GM18517 (cell line): ENCODE data around the gene ING4.

ENCODE experiments used
- ATAC-seq: cut with Tn5 transposase; IDR thresholded peaks from one replicate; pipeline ENCODE4 v1.9.1; 2021; ENCODE audit warnings: mild to moderate bottlenecking, moderate library complexity; ENCODE audit not compliant: unreplicated experiment

The ING4 gene

DNA sequence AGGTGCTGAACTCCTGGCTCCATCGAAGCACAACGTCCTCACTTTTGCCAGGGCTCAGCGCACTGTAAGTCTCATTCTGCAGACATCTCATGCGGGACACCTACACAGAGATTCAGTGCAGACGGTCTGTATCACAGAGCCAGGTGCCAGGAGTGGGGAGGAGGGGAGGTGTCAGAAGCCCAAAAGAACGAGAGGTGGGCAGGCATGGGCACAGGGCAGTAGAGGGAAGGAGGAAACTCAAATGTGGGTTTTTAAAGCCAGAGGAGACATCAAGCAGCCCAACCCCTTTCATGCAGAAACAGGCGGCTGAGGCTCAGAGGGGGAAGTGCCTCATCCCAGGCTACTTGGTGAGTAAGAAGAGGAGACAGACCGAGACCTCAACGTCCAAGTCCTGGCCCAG is 24.6 kb downstream of the ING4 start:
- no peak for ATAC-seq

GRCh38 chr12:6635856-6636531 is 26.9 kb downstream of the ING4 start, which contains the start of gene LPAR5:
Gene LPAR5 (minus strand): TSS chr12:6635959. CDS start chr12:6621248, 14,711 bp downstream.
- ATAC-seq: no peak

DNA sequence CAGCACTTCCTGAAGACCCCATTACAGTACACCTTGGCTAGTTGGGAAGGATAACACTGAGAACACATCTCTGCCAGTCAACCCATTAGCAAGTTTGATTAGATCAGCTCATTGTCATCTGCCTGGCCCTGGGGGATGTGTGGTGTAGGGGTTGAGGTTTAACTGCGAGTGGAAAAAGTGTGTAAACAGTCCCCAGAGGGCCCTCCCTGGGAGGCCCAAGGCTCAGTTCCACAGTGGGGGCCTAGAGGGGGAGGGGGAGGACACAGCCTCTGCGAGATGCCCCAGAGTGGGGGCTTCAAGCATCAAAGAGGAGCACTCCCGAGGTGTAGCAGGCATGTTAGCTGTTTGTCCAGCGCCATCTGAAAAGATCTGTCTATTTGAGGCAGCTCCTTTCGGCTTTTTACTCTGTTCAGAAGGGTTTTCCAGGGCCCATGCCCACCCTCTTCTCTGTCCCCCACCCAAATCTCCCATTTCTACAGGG is 27.5 kb downstream of the ING4 start:
- ATAC-seq: peak; percentile 44

DNA sequence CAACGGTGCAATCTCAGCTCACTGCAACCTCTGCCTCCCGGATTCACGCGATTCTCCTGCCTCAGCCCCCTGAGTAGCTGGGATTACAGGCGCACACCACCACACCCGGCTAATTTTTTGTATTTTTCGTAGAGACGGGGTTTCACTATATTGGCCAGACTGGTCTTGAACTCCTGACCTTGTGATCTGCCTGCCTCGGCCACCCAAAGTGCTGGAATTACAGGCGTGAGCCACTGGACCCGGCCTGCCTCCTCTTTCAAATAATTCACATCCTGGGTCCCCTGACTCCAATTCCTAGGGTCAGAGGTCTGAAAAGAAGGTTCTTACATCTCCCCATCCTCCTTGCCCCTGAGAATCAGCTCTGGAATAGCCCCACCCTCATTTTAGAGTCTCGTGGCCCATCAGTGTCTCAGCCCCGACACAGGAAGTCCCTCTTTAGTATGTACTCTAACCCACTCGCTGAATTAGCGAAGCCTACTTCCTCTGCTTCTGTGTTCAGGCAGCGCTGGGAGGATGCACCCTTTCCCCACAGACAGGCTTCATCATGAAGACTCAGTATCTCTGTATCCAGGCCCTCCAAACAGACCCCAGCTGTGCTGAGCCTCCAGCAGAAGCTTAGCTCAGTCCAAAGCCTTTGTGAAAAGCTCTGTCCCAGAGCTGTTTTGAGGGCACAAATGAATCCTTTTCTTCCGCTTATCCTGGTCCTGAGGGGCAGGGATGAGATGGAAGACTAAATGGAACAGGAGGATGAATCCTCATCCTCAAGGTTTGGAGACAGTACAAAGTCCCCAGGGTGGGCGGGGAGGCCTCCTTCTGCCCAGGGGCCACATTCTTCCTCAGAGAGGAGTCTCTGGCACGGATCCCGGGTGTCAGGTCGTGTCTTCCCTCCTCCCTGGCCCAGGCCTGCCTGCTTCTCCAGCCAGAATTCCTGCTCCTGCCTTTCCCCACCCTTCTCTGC is 30.6 kb downstream of the ING4 start:
- no peak for ATAC-seq

GRCh38 chr12:6631549-6631961 is 31.4 kb downstream of the ING4 start:
- no peak for ATAC-seq

DNA sequence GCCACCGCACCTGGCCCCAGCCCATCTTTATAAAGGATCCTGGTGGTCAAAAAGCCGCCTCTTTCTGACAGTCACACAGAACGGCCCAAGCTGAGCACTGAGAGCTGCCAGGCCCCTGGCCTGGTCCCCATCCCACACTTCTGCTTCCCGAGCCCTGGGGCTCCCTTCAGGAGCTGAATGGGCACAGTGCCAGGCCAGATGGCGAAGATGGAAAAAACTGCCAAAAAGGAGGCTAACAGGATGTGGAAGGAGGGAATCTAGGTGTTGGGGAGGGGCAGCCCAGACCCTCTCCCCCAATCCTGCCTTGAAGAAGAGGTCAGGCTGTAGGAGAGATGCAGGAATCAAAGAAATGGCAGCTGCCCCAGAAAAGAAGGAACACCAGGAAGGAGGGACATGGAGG is 32.2 kb downstream of the ING4 start:
- no peak for ATAC-seq

DNA sequence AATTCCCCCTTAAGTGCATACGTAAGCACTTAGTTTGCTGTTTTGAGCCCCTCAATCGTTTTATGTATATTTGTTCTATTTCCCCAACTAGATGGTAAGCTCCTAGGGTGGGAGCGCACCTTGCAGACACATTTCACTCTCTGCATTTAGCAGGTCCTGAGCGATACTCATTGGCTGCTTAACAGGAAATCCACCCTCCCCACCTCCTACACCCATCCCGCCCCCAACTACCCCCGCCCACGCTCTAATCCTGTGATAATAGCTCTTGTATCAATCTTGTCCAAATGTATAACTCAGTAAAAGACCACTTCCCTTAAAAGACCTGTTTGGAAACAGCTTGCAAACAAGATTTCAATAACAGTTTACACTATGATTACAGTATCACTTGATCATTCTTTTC is 35.3 kb downstream of the ING4 start:
- no peak for ATAC-seq

- ATAC-seq: no peak
These were observed 36.1 kb downstream of the ING4 start for GRCh38 chr12:6626654-6627283.

- no peak for ATAC-seq
These were observed 42.0 kb downstream of the ING4 start for GRCh38 chr12:6620885-6621274.

GRCh38 chr12:6620137-6620884 is 42.6 kb downstream of the ING4 start:
- no peak for ATAC-seq

GRCh38 chr12:6618483-6619225 is 44.3 kb downstream of the ING4 start:
- no peak for ATAC-seq

DNA sequence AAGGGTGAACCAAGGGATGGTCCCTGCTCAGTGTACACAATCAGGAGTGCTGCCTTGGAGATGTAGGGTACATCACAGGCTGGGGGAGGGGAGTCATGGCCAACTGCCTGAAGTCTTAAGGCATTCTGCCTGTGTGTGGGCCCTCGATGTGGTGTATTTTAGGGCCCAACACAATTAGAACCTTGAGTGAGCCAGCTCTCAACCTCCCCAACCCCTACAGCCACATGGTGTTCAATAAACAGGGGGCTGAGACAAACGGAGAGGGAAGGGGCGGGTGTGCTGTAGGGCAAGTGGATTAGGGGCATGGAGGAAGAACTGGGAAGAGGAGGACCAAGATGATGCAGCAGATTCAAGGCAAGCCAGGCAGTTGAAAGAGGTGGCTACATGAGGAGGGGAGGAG is 47.1 kb downstream of the ING4 start:
- no peak for ATAC-seq

DNA sequence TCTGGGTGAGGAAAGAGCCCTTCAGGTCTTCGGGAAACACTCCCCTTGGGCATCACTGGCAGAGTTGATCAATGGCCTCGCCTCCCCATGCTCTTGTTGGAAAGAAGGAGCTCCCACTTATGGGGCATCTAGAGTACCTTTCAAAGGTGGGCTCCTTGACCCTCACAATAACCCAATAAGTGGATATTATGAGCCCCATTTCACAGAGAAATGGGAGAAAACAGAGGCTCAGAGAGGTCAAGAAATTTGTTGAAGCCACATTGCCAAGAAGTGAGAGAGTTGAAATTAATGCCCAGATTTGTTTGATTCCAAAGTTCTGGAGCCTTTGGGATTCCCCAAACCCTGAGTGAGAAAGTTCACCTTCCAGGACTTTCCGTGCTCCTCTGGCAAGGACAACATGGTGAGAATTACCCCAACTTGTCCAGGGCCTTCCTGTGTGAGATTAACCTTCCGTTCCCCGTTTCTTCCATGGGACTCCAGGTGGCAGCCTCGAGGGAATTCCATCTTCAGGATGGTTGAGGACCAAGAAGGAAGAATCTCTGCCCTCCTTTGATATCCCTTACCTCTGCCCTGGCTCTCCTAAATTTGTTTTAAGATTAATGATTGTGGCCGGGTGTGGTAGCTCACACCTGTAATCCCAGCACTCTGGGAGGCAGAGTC is 48.3 kb downstream of the ING4 start:
- ATAC-seq: no peak

DNA sequence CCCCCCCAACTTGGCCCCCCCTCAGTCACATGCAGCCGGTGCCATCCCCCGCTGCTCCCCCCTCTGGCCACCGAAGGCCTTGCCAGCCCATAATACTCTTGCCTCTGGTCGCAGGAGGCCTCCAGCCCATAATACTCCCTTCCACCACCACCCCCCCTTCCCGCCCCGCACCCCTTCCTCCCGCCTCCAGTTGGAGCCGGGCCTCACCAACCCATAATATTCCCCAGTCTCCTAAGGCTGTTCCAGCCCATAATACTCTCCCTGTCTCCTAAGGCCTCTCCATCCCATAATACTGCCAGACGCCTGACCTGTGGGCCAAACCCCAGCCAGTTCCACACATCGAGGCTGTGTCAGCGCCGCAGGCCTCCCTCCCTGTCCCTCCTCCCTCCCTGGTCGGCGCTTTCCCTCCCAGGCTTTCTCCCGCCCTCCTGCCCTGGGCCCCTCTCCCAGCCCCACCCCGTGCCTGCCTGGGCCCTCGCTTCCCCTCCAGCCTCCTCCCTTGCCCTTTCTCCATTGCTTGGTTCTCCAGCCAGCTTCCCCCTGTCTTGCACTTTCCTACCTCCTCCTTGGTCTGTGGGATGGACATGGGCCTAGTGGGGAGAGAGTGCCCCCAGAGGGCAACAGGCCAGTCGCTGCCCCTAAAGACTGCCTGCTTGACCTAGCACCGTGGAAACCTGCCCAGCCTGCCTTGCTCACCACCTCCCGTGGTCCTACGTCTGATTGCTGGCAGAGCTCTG is 49.0 kb downstream of the ING4 start:
- no peak for ATAC-seq

- no peak for ATAC-seq
These were observed 49.7 kb downstream of the ING4 start for GRCh38 chr12:6613015-6613775.

DNA sequence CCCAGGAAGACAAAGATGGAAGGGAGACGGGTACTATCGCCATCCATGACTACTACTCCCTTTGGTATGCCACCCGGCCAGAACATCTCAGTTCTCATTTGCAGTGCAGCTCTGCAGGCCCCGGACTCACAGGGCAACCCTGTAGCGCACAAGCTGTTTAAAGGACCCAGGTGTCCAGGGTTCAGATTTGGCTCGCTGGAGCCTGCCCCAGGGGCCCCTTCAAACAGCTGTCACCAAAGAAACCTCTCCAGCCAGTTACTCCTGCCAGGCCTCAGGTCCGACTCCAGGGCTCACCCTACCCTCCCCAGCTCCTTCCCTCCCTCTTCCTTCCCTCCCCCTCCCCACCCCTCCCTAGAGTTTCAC is 50.3 kb downstream of the ING4 start:
- ATAC-seq: no peak

GRCh38 chr12:6612247-6612646 is 50.7 kb downstream of the ING4 start:
- no peak for ATAC-seq

DNA sequence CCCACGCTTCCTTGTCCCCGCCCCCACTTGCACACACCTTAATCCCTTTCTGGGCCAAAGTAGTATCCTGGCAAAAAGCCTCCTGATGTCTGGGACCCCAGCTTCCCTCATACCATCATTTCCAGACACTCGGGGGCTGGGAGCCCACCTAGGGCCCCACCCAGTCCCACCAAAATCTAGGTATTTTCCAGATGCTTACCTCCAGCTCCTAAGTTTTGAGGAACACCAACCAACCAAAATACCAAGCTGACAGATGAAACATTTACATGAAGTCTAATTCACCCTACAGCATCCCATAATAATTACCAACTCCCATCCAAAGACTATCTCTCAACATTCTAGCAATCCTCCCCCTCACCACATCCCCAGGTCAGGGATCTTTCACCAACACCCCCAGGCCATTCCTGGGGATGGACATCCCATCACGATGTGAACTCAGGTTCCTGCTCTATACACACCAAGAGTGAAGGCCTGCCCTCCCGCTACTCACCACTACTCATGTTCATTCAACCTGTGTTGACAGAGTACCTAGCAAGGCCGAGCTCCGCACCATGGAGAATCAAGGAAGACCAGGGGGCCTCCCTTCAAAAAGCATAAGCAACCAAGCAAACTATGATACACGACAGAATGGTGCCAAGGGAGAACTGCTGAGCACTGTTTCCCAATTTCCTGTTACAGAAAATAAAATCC is 54.2 kb downstream of the ING4 start:
- no peak for ATAC-seq
